GM12878 (cell line): ENCODE data around the gene RPRD1B. TPM values are rescaled to one million over a fixed set of nuclear protein-coding genes. Genes with fewer than 3 reads are reported as not detected.

Experiments used
- ATAC-seq: fragments of 200-7000 bp; cut with Tn5 transposase; 3 replicates; pipeline ENCODE4 v1.9.1; 2020; ENCODE audit warnings: mild to moderate bottlenecking, moderate library complexity
- BruUV-seq: library from RNA; stranded (reverse); fragments of 400-500 nt; replicated peaks from 2 replicates; lab custom pipeline; 2021; lab: Mats Ljungman, UMichigan
- CTCF ChIA-PET: fragments of 300-600 bp; sonication (Branson Sonifier 250); formaldehyde crosslinking; extraction: SDS; loops from one replicate; lab custom pipeline; 2021; ENCODE audit warnings: inconsistent platforms; lab: Yijun Ruan, JAX
- POLR2A ChIA-PET: fragments of 350-600 bp; formaldehyde crosslinking; extraction: SDS; loops from one replicate; lab custom pipeline; 2021; ENCODE audit warnings: inconsistent platforms; lab: Charles Lee
- RAD21 ChIA-PET: fragments of 300-600 bp; sonication (Branson Sonifier 250); formaldehyde crosslinking; loops from one replicate; lab custom pipeline; 2023; ENCODE audit warnings: antibody characterized with exemption; ENCODE audit not compliant: unreplicated experiment; lab: Charles Lee
- SMC1A ChIA-PET: fragments of 300-600 bp; sonication (Branson Sonifier 250); formaldehyde crosslinking; loops from one replicate; lab custom pipeline; 2023; ENCODE audit not compliant: unreplicated experiment, uncharacterized antibody; lab: Charles Lee
- DNase-seq: peaks from one replicate; pipeline ENCODE4 v3.0.0-alpha.2; 2011; ENCODE audit warnings: low read depth, low spot score
- FAIRE-seq: peaks from 3 replicates; lab custom pipeline; 2011; peaks lifted over from hg19 to GRCh38; lab: Jason Lieb, UNC
- H2AFZ ChIP-seq: 2 replicates; pipeline ENCODE4 v1.6.0; 2011; ENCODE audit warnings: low read depth, low read length, control low read depth; ENCODE audit not compliant: control insufficient read depth
- H3K27ac ChIP-seq: 2 replicates; pipeline ENCODE4 v1.5.1; 2011; ENCODE audit warnings: control low read depth; ENCODE audit not compliant: control insufficient read depth, insufficient read depth
- H3K27me3 ChIP-seq, 2 experiments: replicated peaks in 1 of 2; 2 replicates each; pipeline versions ENCODE4 v1.6.0 to v1.6.1; 2011; ENCODE audit warnings: low read length in 1 of 2; ENCODE audit not compliant: control insufficient read depth in 2 of 2, insufficient read depth in 2 of 2
- H3K36me3 ChIP-seq, 2 experiments: 2 replicates each; pipeline ENCODE4 v1.5.1; 2011; ENCODE audit warnings: low read length in 1 of 2; ENCODE audit not compliant: control insufficient read depth in 2 of 2, insufficient read depth in 2 of 2
- H3K4me1 ChIP-seq: 2 replicates; pipeline ENCODE4 v1.6.1; 2011; ENCODE audit warnings: mild to moderate bottlenecking, low read length, moderate library complexity, mixed read lengths; ENCODE audit not compliant: control insufficient read depth, insufficient read depth
- H3K4me2 ChIP-seq: 2 replicates; pipeline ENCODE4 v1.6.0; 2011; ENCODE audit warnings: control low read depth; ENCODE audit not compliant: control insufficient read depth, insufficient read depth
- H3K4me3 ChIP-seq: fragments of 200-600 bp; sonication (generic); 2 replicates; pipeline ENCODE4 v1.5.1; 2016
- H3K79me2 ChIP-seq: 2 replicates; pipeline ENCODE4 v1.6.0; 2011; ENCODE audit warnings: low read length; ENCODE audit not compliant: control insufficient read depth, insufficient read depth
- H3K9ac ChIP-seq: 2 replicates; pipeline ENCODE4 v1.8.0; 2011; ENCODE audit warnings: low read length, control low read depth, mixed read lengths; ENCODE audit not compliant: control insufficient read depth, insufficient read depth
- H3K9me3 ChIP-seq: replicated peaks from 3 replicates; pipeline ENCODE4 v1.5.1; 2011; ENCODE audit warnings: mild to moderate bottlenecking, low read length; ENCODE audit not compliant: control insufficient read depth, insufficient read depth
- H4K20me1 ChIP-seq: 2 replicates; pipeline ENCODE4 v1.6.0; 2011; ENCODE audit not compliant: control insufficient read depth, insufficient read depth
- BHLHE40 ChIP-seq, 2 experiments: fragments of 450-650 bp in 1 of 2; IDR thresholded peaks; 2 replicates each; pipeline ENCODE4 v1.6.1; 2011 to 2017; ENCODE audit warnings: low read depth in 2 of 2, borderline replicate concordance in 1 of 2, improper control_type of control experiment in 1 of 2, low read length in 1 of 2, mild to moderate bottlenecking in 1 of 2
- ETV6 ChIP-seq, 2 experiments: fragments of 450-650 bp in 1 of 2; IDR thresholded peaks in 1 of 2; conservative IDR thresholded peaks in 1 of 2; 2 replicates each; pipeline ENCODE4 v1.6.1; 2014; ENCODE audit warnings: antibody characterized with exemption in 1 of 2, borderline replicate concordance in 1 of 2, low read depth in 1 of 2, mild to moderate bottlenecking in 1 of 2, moderate library complexity in 1 of 2
- GABPA ChIP-seq: IDR thresholded peaks from 2 replicates; pipeline ENCODE4 v1.6.1; 2014; ENCODE audit warnings: antibody characterized with exemption, low read depth, mild to moderate bottlenecking, inconsistent platforms
- HSF1 ChIP-seq: fragments of 150-350 bp; IDR thresholded peaks from 2 replicates; pipeline ENCODE4 v1.6.1; 2014; ENCODE audit warnings: mild to moderate bottlenecking, low read depth, low read length
- MLLT1 ChIP-seq: fragments of 450-650 bp; IDR thresholded peaks from 2 replicates; pipeline ENCODE4 v1.6.1; 2016; ENCODE audit warnings: mild to moderate bottlenecking
- NFXL1 ChIP-seq: fragments of 450-650 bp; IDR thresholded peaks from 2 replicates; pipeline ENCODE4 v1.6.1; 2017; ENCODE audit warnings: antibody characterized with exemption, mild to moderate bottlenecking, borderline replicate concordance
- RFX5 ChIP-seq: IDR thresholded peaks from 2 replicates; pipeline ENCODE4 v1.6.1; 2011; ENCODE audit warnings: low read depth, low read length, improper control_type of control experiment
- ZBTB4 ChIP-seq: fragments of 450-650 bp; formaldehyde crosslinking; IDR thresholded peaks from 2 replicates; pipeline ENCODE4 v1.4.0; 2022; ENCODE audit warnings: mild to moderate bottlenecking, moderate library complexity
- ZZZ3 ChIP-seq: IDR thresholded peaks from 2 replicates; pipeline ENCODE4 v1.6.1; 2011; ENCODE audit warnings: low read depth; ENCODE audit not compliant: control insufficient read depth, insufficient read length
- WGBS: methylation state at CpG from one replicate; pipeline ENCODE4 v1.1.6; 2016; ENCODE audit warnings: low lambda C conversion rate; ENCODE audit not compliant: insufficient replicate concordance, insufficient coverage; ENCODE audit errors: missing lambda C conversion rate; 5-methylcytosine and 5-hydroxymethylcytosine counted together
- in situ Hi-C: fragments of 300-500 bp; cut with MboI; formaldehyde crosslinking; loops from 9 replicates; pipeline ENCODE4 v1.14.3; 2018; ENCODE audit warnings: mixed read lengths
- intact Hi-C: fragments of 100-400 bp; cut with micrococcal nuclease; formaldehyde crosslinking; loops from one replicate; pipeline ENCODE4 v1.14.2; 2022; ENCODE audit not compliant: unreplicated experiment
- polyA plus RNA-seq, 11 experiments: library from polyadenylated mRNA; depleted of rRNA in 4 of 11; unstranded in 6 of 11; stranded (reverse) in 5 of 11; fragments of >200 nt; fragmentation: Nextera tagmentation in 4 of 11; fragmentation: Illumina TruSeq in 1 of 11; extraction: Ambion mirVana in 4 of 11; extraction: Trizol in 1 of 11; gene quantifications; 1 replicate in 1 of 11; 2 replicates in 10 of 11; pipeline versions ENCODE4 v1.2.1 to v1.2.3, GENCODE V29; 2011 to 2016; ENCODE audit warnings: inconsistent platforms in 2 of 11, missing spikeins in 2 of 11, low read depth in 1 of 11
- total RNA-seq, 4 experiments: library from RNA; depleted of rRNA in 3 of 4; stranded (reverse); fragments of >200 nt in 3 of 4; fragmentation: Illumina TruSeq in 1 of 4; extraction: Trizol in 1 of 4; gene quantifications; 2 replicates each; pipeline versions ENCODE4 v1.2.1 to v1.2.3, GENCODE V29; 2013 to 2021

The RPRD1B gene
- total and polyA plus RNA-seq, 10 of the 15 experiments (the other 5 are each of a cell fraction or from before 2014, with no cell fraction given), result 5.2 to 40.2 (median 30.0) TPM

- DNase-seq (no peak), ATAC-seq (no peak), FAIRE-seq (no peak)
- H3K4me2 ChIP-seq, result no peak overlapping the region
- WGBS, result 87% methylated on average over 9 of the region's 9 CpGs
- ChIA-PET CTCF (no interaction called here), SMC1A (interaction anchor here (0.7 to 1.0 kb wide), 2 partner anchors 8 to 897 kb away, joined by 3 read pairs; no protein-coding TSS in a partner anchor), POLR2A (no interaction called here), RAD21 (no interaction called here)
- no peak overlapping the region for H3K27ac ChIP-seq
- intact Hi-C loops (no loop called here), in situ Hi-C loops (no loop called here)
- H3K9me3 ChIP-seq, result no peaks in the 10 kb centered on the region
- H4K20me1 ChIP-seq, result no peaks in the 10 kb centered on the region
- H3K79me2 ChIP-seq, result no peaks in the 10 kb centered on the region
- TF ChIP-seq GABPA (no peak), ZZZ3 (no peak), MLLT1 (no peak), HSF1 (no peak), BHLHE40 (IDR thresholded peaks at IDR 0.05; ENCODE audit: borderline replicate concordance in 1 of 2, low read depth in 2 of 2, low read length in 1 of 2) (no peak), ETV6 (conservative IDR thresholded peaks at IDR 0.05 in 1 of 2, IDR thresholded peaks at IDR 0.05 in 1 of 2; ENCODE audit: borderline replicate concordance in 1 of 2, low read depth in 1 of 2) (no peak), ZBTB4 (no peak), RFX5 (no peak), NFXL1 (no peak)
- BruUV-seq, result no TSS peak
- H3K36me3 ChIP-seq, result no peaks in the 10 kb centered on the region; a peak in 3 of 4 replicates
- no peak overlapping the region for H2AFZ ChIP-seq
- no peaks in the 10 kb centered on the region for H3K27me3 ChIP-seq
- no peak overlapping the region for H3K4me3 ChIP-seq
- peaks cover 17% of the 10 kb centered on the region for H3K4me1 ChIP-seq
- H3K9ac ChIP-seq, result no peak overlapping the region
These were observed 47.3 kb upstream of the RPRD1B start for GRCh38 chr20:37986044-37986858.
